ENCODE data around the gene KRTAP10-10. TPM values are rescaled to one million over a fixed set of nuclear protein-coding genes. Genes with fewer than 3 reads are reported as not detected.
A peak's percentile ranks its signal among the peaks of the same experiment; 100 is the strongest.
"Not testable (repeated sequence)": the region's sequence is repeated elsewhere in the genome, so short reads cannot be mapped to it uniquely, and the experiment has no call there.

Gene KRTAP10-10
- total and polyA plus RNA-seq, 9 of the 15 experiments (the other 6 are each of a cell fraction or from before 2014, with no cell fraction given): not detected

DNA sequence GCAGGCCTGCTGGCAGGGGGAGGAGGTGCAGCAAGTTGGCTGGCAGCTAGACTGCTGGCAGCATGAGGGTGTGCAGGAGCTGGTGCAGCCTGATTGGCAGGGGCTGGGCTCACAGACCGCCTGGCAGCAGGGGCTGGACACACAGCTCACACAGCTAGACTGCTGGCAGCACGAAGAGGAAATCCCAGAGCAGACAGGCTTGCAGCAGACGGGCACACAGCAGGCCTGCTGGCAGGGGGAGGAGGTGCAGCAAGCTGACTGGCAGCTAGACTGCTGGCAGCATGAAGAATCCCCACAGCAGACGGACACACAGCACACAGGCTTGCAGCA is 45.4 kb upstream of the KRTAP10-10 start:
- H3K9me1 ChIP-seq (ENCODE audit: control insufficient read depth, insufficient read depth, low read length); DNase-seq (ENCODE audit: extremely low read depth in 1 of 4, low spot score in 3 of 4); H3K9ac ChIP-seq (ENCODE audit: insufficient read depth in 1 of 2, low read depth in 2 of 2, low read length in 2 of 2); intact Hi-C loops (cut with micrococcal nuclease); in situ Hi-C loops (cut with MboI); H2AFZ ChIP-seq (ENCODE audit: low read depth, low read length); ATAC-seq; H3K9me3 ChIP-seq (replicated peaks; ENCODE audit: control insufficient read depth, insufficient read depth, low read depth, low read length); H3K4me2 ChIP-seq (ENCODE audit: insufficient read depth, low read length); H3K36me3 ChIP-seq (ENCODE audit: control insufficient read depth, insufficient read depth, low read length); BruUV-seq (replicated peaks); H4K20me1 ChIP-seq (replicated peaks; ENCODE audit: control insufficient read depth, insufficient read depth, low read length); FAIRE-seq; H3K4me3 ChIP-seq; H3K27ac ChIP-seq (ENCODE audit: extremely low read depth, low read depth, low read length); H3K79me2 ChIP-seq (ENCODE audit: control insufficient read depth, insufficient read depth, low read length); CTCF ChIA-PET (ENCODE audit: low intra/inter-chr PET ratio): not testable (repeated sequence)
- H3K27me3 ChIP-seq (ENCODE audit: control insufficient read depth in 2 of 2, insufficient read depth in 2 of 2, low read length in 2 of 2): peaks cover 0 to 15% of the 10 kb centered on the region in 2 experiments; a peak in 1 of 5 replicates
- POLR2A ChIA-PET: interaction anchor here (1.2 kb wide), 1 partner anchor 18 kb away, joined by 5 read pairs; the partner anchor contains the start of gene KRTAP10-4
- H3K4me1 ChIP-seq (replicated peaks in 1 of 2; ENCODE audit: control insufficient read depth in 2 of 2, insufficient read depth in 2 of 2, low read length in 2 of 2): peaks cover 24 to 37% of the 10 kb centered on the region in 2 experiments
- WGBS (ENCODE audit: insufficient coverage, low coverage, missing lambda C conversion rate): no CpG with 5 or more reads among the region's 4 CpGs

DNA sequence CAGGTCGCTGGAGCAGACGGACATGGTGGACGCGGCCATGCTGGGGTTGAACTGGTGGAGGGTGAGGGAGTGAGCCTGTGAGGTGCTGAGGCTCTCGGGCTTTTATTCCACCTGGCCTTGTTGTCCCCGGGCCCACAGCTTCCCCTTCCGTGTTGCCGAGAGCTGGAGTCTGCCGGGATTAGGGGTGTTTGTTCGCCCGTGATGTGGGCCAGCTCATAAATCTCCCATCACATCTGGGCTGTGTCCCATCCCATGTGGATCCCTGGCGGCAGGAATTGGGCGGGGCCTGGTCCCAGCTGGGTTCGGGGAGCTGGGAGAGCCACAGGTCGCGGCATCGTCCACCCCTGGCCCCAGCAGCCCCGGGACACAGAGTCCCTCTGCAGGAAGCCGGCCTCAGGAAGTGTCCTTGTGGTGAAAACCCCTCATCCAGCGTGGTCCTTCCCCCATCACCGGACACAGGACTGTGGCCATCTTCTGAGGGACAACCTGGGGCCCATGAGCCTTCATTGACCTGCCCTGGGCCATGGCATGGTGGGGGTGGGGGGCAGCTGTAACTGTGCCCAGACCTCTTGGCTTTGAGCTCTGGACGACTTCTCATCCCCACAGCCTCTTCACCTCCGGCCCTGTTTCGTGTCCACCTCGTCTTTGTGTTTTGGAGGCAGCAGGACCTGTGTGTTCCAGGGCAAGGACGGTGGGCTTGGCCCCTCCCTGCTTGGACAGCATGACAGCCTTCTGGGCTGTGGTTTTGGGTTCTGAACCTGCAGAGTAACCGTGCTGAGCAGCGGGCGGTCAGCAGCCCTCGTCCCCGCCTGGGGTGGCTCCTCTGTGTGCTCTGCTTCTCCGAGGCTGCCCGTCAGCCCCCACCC is 44.5 kb upstream of the KRTAP10-10 start, which contains the start of gene KRTAP10-6:
TSS of gene KRTAP10-6 (minus strand) at position 60 of the 866 bp plus-strand sequence. CDS start at position 39, 21 bp downstream.
- no peaks in the 10 kb centered on the region for H3K9me1 ChIP-seq (ENCODE audit: control insufficient read depth, insufficient read depth, low read length)
- H3K27ac ChIP-seq (ENCODE audit: extremely low read depth, low read depth, low read length): peak within 1 kb of the TSS; percentile 62; the same call in 2 of the 3 replicates
- peak within 1 kb of the TSS; percentile 81 for H2AFZ ChIP-seq (ENCODE audit: low read depth, low read length)
- ATAC-seq (no peak), DNase-seq (ENCODE audit: extremely low read depth in 1 of 4, low spot score in 3 of 4) (no peak), FAIRE-seq (no peak)
- H3K4me1 ChIP-seq (replicated peaks in 1 of 2; ENCODE audit: control insufficient read depth in 2 of 2, insufficient read depth in 2 of 2, low read length in 2 of 2): peaks cover 24 to 37% of the 10 kb centered on the region in 2 experiments
- BruUV-seq (replicated peaks): no TSS peak
- WGBS (ENCODE audit: insufficient coverage, low coverage, missing lambda C conversion rate): 28% methylated on average over 32 of the region's 33 CpGs
- H3K27me3 ChIP-seq (ENCODE audit: control insufficient read depth in 2 of 2, insufficient read depth in 2 of 2, low read length in 2 of 2): peaks cover 0 to 15% of the 10 kb centered on the region in 2 experiments; a peak in 2 of 5 replicates
- no peaks in the 10 kb centered on the region for H3K36me3 ChIP-seq (ENCODE audit: control insufficient read depth, insufficient read depth, low read length)
- H3K4me2 ChIP-seq (ENCODE audit: insufficient read depth, low read length): peak within 1 kb of the TSS; percentile 79; the same call in 1 of the 2 replicates
- no peaks in the 10 kb centered on the region for H3K79me2 ChIP-seq (ENCODE audit: control insufficient read depth, insufficient read depth, low read length)
- no peak within 1 kb of the TSS for H3K4me3 ChIP-seq
- ChIA-PET CTCF (ENCODE audit: low intra/inter-chr PET ratio) (no interaction called here), POLR2A (interaction anchor here (1.2 kb wide), 1 partner anchor 19 kb away, joined by 5 read pairs; the partner anchor contains the start of gene KRTAP10-4)
- intact Hi-C loops (cut with micrococcal nuclease) (no loop called here), in situ Hi-C loops (cut with MboI) (no loop called here)
- TF ChIP-seq NR4A1 (CRISPR knock-in tag; IDR thresholded peaks at IDR 0.05) (no peak), NR4A1 (tag; IDR thresholded peaks at IDR 0.05) (peak; percentile 25; the same call in 1 of the 2 replicates), RBFOX2 (IDR thresholded peaks at IDR 0.05; ENCODE audit: low read depth, low read length) (0 out of 2 replicates have a peak, but pooled peaks have one; percentile 5), ZNF184 (CRISPR knock-in tag; IDR thresholded peaks at IDR 0.05) (no peak), ELF1 (tag; IDR thresholded peaks at IDR 0.05) (0 out of 2 replicates have a peak, but pooled peaks have one; percentile 37), MEIS2 (IDR thresholded peaks at IDR 0.05; ENCODE audit: partially characterized antibody) (peak; percentile 4), NR2C1 (IDR thresholded peaks at IDR 0.05) (no peak), NR2C1 (tag; IDR thresholded peaks at IDR 0.05) (0 out of 2 replicates have a peak, but pooled peaks have one; percentile 9)
- TF ChIP-seq, protein P1, sequence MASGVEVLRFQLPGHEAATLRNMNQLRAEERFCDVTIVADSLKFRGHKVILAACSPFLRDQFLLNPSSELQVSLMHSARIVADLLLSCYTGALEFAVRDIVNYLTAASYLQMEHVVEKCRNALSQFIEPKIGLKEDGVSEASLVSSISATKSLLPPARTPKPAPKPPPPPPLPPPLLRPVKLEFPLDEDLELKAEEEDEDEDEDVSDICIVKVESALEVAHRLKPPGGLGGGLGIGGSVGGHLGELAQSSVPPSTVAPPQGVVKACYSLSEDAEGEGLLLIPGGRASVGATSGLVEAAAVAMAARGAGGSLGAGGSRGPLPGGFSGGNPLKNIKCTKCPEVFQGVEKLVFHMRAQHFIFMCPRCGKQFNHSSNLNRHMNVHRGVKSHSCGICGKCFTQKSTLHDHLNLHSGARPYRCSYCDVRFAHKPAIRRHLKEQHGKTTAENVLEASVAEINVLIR (CRISPR knock-in tag; IDR thresholded peaks at IDR 0.05): no peak
- TF ChIP-seq, protein P2, sequence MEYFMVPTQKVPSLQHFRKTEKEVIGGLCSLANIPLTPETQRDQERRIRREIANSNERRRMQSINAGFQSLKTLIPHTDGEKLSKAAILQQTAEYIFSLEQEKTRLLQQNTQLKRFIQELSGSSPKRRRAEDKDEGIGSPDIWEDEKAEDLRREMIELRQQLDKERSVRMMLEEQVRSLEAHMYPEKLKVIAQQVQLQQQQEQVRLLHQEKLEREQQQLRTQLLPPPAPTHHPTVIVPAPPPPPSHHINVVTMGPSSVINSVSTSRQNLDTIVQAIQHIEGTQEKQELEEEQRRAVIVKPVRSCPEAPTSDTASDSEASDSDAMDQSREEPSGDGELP (CRISPR knock-in tag; IDR thresholded peaks at IDR 0.05; ENCODE audit: borderline replicate concordance): peak; percentile 52; the same call in 1 of the 2 replicates
- TF ChIP-seq, protein P3, sequence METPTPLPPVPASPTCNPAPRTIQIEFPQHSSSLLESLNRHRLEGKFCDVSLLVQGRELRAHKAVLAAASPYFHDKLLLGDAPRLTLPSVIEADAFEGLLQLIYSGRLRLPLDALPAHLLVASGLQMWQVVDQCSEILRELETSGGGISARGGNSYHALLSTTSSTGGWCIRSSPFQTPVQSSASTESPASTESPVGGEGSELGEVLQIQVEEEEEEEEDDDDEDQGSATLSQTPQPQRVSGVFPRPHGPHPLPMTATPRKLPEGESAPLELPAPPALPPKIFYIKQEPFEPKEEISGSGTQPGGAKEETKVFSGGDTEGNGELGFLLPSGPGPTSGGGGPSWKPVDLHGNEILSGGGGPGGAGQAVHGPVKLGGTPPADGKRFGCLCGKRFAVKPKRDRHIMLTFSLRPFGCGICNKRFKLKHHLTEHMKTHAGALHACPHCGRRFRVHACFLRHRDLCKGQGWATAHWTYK (CRISPR knock-in tag; IDR thresholded peaks at IDR 0.05): no peak
- H3K9ac ChIP-seq (ENCODE audit: insufficient read depth in 1 of 2, low read depth in 2 of 2, low read length in 2 of 2): peak within 1 kb of the TSS; percentile 12 to 13; a peak in 2 of 4 replicates
- no peaks in the 10 kb centered on the region; the same call in 1 of the 2 replicates for H3K9me3 ChIP-seq (replicated peaks; ENCODE audit: control insufficient read depth, insufficient read depth, low read depth, low read length)
- H4K20me1 ChIP-seq (replicated peaks; ENCODE audit: control insufficient read depth, insufficient read depth, low read length): no peaks in the 10 kb centered on the region

Data from K562 (cell line).